Ishikawa (cell line): ENCODE data around the gene MAD1L1.

ENCODE experiments used
- EGR1 ChIP-seq: IDR thresholded peaks from 2 replicates; pipeline ENCODE4 v1.6.1; 2012
- EP300 ChIP-seq: IDR thresholded peaks from 2 replicates; pipeline ENCODE4 v1.6.1; 2012; ENCODE audit warnings: borderline replicate concordance
- FOXM1 ChIP-seq: IDR thresholded peaks from 2 replicates; pipeline ENCODE4 v1.6.1; 2012; ENCODE audit warnings: low read depth, borderline replicate concordance
- MAX ChIP-seq: IDR thresholded peaks from 2 replicates; pipeline ENCODE4 v1.6.1; 2012
- RAD21 ChIP-seq: IDR thresholded peaks from 2 replicates; pipeline ENCODE4 v1.6.1; 2012; ENCODE audit warnings: low read depth
- TAF1 ChIP-seq: IDR thresholded peaks from 2 replicates; pipeline ENCODE4 v1.6.1; 2012; ENCODE audit warnings: low read depth, mild to moderate bottlenecking
- TCF12 ChIP-seq: IDR thresholded peaks from 2 replicates; pipeline ENCODE4 v1.6.1; 2012; ENCODE audit warnings: low read depth
- TEAD4 ChIP-seq: IDR thresholded peaks from 2 replicates; pipeline ENCODE4 v1.6.1; 2012
- USF1 ChIP-seq: IDR thresholded peaks from 2 replicates; pipeline ENCODE4 v1.6.1; 2012
- YY1 ChIP-seq: IDR thresholded peaks from 2 replicates; pipeline ENCODE4 v1.6.1; 2012; ENCODE audit warnings: low read depth
- ZBTB7A ChIP-seq: IDR thresholded peaks from 2 replicates; pipeline ENCODE4 v1.6.1; 2012; ENCODE audit warnings: low read depth

GRCh38 chr7:2062648-2063047, 170.1 kb downstream of the MAD1L1 start:
- no peak for TF ChIP-seq MAX
- no peak for TF ChIP-seq RAD21
- TF ChIP-seq YY1: no peak
- TF ChIP-seq EGR1: no peak
- TF ChIP-seq EP300: no peak
- TF ChIP-seq USF1: no peak
- no peak for TF ChIP-seq ZBTB7A
- no peak for TF ChIP-seq TCF12
- no peak for TF ChIP-seq TAF1
- no peak for TF ChIP-seq TEAD4
- no peak for TF ChIP-seq FOXM1
